SK-N-SH (cell line): ENCODE data around the gene MTHFS.

Experiments used
- ELF1 ChIP-seq: IDR thresholded peaks from 2 replicates; pipeline ENCODE4 v1.4.0; 2012
- EP300 ChIP-seq, 2 experiments: IDR thresholded peaks; 2 replicates each; pipeline versions ENCODE4 v1.4.0 to v1.6.1; 2012; ENCODE audit warnings: borderline replicate concordance in 1 of 2, low read depth in 1 of 2, low read length in 1 of 2
- FOXJ3 ChIP-seq: sonication (generic); formaldehyde crosslinking; IDR thresholded peaks from 2 replicates; pipeline ENCODE4 v1.5.1; 2020; ENCODE audit warnings: mild to moderate bottlenecking, missing genetic modification reagents
- GABPA ChIP-seq: IDR thresholded peaks from 2 replicates; pipeline ENCODE4 v1.4.0; 2012; ENCODE audit warnings: low read depth, mild to moderate bottlenecking
- NRF1 ChIP-seq: IDR thresholded peaks from 2 replicates; pipeline ENCODE4 v1.6.1; 2012; ENCODE audit warnings: low read depth, mild to moderate bottlenecking, low read length
- POLR2AphosphoS5 ChIP-seq: IDR thresholded peaks from 2 replicates; pipeline ENCODE4 v1.6.1; 2012; ENCODE audit warnings: low read depth, low read length
- RAD21 ChIP-seq: IDR thresholded peaks from 2 replicates; pipeline ENCODE4 v1.6.1; 2012; ENCODE audit warnings: mild to moderate bottlenecking, low read length
- RFX5 ChIP-seq: IDR thresholded peaks from 2 replicates; pipeline ENCODE4 v1.6.1; 2012; ENCODE audit warnings: mild to moderate bottlenecking, improper control_type of control experiment, low read length
- TCF12 ChIP-seq: IDR thresholded peaks from 2 replicates; pipeline ENCODE4 v1.4.0; 2012
- TF ChIP-seq, protein P1 (sequence below): fragments of 200-600 bp; sonication (generic); IDR thresholded peaks from 2 replicates; pipeline ENCODE4 v1.6.1; 2017; ENCODE audit warnings: antibody characterized with exemption, mild to moderate bottlenecking, moderate library complexity
- TF ChIP-seq, protein P2 (sequence below): IDR thresholded peaks from 2 replicates; pipeline ENCODE4; 2012
- TF ChIP-seq, protein P3 (sequence below): IDR thresholded peaks from 2 replicates; pipeline ENCODE4 v1.6.1; 2012; ENCODE audit warnings: mild to moderate bottlenecking, low read depth, low read length, moderate library complexity

DNA sequence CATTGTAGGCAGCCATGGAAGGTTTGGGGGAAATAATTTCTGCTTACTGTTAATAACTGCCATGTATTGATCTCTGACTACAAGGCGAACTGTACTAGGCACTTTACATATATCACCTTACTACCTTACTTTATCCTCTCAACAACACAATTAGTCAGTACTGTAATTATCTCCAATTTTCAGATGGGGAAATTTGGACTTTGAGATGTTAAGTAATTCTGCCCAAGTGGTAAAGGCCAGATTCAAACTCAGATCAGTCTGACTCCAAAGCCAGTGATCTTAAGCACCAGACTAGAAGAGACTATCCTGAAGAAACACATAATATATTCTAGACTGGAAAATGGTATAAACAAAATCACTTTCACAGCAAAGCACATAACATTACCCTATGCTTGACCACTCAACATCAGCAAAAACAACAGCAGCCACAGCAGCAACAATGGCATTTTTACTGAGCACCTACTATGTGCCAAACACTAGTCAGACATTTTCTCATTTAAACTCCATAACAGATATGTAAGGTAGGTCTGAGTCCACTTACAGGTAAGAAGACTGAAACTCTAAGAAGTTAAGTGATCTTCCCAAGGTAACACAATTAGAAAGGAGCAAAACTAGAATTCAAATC is 13.1 kb downstream of the MTHFS start:
- TF ChIP-seq RAD21, result no peak
- TF ChIP-seq, protein P1, sequence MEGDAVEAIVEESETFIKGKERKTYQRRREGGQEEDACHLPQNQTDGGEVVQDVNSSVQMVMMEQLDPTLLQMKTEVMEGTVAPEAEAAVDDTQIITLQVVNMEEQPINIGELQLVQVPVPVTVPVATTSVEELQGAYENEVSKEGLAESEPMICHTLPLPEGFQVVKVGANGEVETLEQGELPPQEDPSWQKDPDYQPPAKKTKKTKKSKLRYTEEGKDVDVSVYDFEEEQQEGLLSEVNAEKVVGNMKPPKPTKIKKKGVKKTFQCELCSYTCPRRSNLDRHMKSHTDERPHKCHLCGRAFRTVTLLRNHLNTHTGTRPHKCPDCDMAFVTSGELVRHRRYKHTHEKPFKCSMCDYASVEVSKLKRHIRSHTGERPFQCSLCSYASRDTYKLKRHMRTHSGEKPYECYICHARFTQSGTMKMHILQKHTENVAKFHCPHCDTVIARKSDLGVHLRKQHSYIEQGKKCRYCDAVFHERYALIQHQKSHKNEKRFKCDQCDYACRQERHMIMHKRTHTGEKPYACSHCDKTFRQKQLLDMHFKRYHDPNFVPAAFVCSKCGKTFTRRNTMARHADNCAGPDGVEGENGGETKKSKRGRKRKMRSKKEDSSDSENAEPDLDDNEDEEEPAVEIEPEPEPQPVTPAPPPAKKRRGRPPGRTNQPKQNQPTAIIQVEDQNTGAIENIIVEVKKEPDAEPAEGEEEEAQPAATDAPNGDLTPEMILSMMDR, result no peak
- TF ChIP-seq EP300 (IDR thresholded peaks at IDR 0.05; ENCODE audit: borderline replicate concordance in 1 of 2, low read depth in 1 of 2, low read length in 1 of 2), result no peak
- TF ChIP-seq, protein P2, sequence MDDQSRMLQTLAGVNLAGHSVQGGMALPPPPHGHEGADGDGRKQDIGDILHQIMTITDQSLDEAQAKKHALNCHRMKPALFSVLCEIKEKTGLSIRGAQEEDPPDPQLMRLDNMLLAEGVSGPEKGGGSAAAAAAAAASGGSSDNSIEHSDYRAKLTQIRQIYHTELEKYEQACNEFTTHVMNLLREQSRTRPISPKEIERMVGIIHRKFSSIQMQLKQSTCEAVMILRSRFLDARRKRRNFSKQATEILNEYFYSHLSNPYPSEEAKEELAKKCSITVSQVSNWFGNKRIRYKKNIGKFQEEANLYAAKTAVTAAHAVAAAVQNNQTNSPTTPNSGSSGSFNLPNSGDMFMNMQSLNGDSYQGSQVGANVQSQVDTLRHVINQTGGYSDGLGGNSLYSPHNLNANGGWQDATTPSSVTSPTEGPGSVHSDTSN, result no peak
- TF ChIP-seq NRF1, result no peak
- TF ChIP-seq POLR2AphosphoS5, result no peak
- no peak for TF ChIP-seq FOXJ3 (CRISPR knock-in tag)
- no peak for TF ChIP-seq RFX5
- TF ChIP-seq GABPA, result no peak
- TF ChIP-seq, protein P3, sequence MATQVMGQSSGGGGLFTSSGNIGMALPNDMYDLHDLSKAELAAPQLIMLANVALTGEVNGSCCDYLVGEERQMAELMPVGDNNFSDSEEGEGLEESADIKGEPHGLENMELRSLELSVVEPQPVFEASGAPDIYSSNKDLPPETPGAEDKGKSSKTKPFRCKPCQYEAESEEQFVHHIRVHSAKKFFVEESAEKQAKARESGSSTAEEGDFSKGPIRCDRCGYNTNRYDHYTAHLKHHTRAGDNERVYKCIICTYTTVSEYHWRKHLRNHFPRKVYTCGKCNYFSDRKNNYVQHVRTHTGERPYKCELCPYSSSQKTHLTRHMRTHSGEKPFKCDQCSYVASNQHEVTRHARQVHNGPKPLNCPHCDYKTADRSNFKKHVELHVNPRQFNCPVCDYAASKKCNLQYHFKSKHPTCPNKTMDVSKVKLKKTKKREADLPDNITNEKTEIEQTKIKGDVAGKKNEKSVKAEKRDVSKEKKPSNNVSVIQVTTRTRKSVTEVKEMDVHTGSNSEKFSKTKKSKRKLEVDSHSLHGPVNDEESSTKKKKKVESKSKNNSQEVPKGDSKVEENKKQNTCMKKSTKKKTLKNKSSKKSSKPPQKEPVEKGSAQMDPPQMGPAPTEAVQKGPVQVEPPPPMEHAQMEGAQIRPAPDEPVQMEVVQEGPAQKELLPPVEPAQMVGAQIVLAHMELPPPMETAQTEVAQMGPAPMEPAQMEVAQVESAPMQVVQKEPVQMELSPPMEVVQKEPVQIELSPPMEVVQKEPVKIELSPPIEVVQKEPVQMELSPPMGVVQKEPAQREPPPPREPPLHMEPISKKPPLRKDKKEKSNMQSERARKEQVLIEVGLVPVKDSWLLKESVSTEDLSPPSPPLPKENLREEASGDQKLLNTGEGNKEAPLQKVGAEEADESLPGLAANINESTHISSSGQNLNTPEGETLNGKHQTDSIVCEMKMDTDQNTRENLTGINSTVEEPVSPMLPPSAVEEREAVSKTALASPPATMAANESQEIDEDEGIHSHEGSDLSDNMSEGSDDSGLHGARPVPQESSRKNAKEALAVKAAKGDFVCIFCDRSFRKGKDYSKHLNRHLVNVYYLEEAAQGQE, result no peak
- no peak for TF ChIP-seq ELF1
- TF ChIP-seq TCF12, result no peak
